Measurements from ENCODE around the gene COL6A6. TPM values are rescaled to one million over a fixed set of nuclear protein-coding genes. Genes with fewer than 3 reads are reported as not detected.

Gene COL6A6
- total RNA-seq, 1 experiment from 2014 or later: not detected

DNA sequence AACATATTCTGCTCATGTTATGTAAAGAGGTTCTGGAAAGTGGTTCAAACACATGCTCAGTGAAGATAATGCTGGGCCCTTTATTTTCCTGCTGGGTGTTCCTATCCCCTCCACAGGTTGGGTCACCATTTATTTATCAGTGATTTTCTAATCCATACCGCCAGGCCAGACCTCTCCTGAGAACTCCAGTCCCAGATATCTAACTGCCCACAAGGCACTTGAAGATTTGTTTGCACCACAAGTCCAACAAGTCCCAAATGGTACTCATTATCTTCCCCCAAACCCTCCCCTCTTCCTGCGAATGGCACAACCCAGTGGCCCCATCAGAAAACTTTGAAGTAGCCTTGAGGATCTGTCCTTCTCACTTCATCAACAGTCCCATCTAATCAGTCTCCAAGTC is 5.4 kb downstream of the COL6A6 start:
- Histone ChIP-seq H3K9me3 (ENCODE audit: low read depth, low read length, poor library complexity, severe bottlenecking) (no peaks in the 10 kb centered on the region), H3K27me3 (replicated peaks; ENCODE audit: insufficient read depth, low read depth, low read length, poor library complexity) (peaks cover 94% of the 10 kb centered on the region), H3K27ac (ENCODE audit: low read depth, low read length, poor library complexity, severe bottlenecking) (no peak overlapping the region), H3K4me1 (ENCODE audit: insufficient read depth, low read length, poor library complexity, severe bottlenecking) (no peaks in the 10 kb centered on the region), H3K4me3 (ENCODE audit: low read depth, low read length, poor library complexity, severe bottlenecking) (no peak overlapping the region), H3K36me3 (ENCODE audit: insufficient read depth, low read length, poor library complexity, severe bottlenecking) (no peaks in the 10 kb centered on the region)
- ChIA-PET POLR2A (ENCODE audit: low non-redundant PET) (no interaction called here), CTCF (no interaction called here)
- no TSS peak for BruUV-seq (replicated peaks)
- no peak for DNase-seq (ENCODE audit: low spot score)
- TF ChIP-seq, protein P1, sequence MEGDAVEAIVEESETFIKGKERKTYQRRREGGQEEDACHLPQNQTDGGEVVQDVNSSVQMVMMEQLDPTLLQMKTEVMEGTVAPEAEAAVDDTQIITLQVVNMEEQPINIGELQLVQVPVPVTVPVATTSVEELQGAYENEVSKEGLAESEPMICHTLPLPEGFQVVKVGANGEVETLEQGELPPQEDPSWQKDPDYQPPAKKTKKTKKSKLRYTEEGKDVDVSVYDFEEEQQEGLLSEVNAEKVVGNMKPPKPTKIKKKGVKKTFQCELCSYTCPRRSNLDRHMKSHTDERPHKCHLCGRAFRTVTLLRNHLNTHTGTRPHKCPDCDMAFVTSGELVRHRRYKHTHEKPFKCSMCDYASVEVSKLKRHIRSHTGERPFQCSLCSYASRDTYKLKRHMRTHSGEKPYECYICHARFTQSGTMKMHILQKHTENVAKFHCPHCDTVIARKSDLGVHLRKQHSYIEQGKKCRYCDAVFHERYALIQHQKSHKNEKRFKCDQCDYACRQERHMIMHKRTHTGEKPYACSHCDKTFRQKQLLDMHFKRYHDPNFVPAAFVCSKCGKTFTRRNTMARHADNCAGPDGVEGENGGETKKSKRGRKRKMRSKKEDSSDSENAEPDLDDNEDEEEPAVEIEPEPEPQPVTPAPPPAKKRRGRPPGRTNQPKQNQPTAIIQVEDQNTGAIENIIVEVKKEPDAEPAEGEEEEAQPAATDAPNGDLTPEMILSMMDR (conservative IDR thresholded peaks at IDR 0.05; ENCODE audit: low read depth, low read length): no peak
- TF ChIP-seq EZH2 (IDR thresholded peaks at IDR 0.05; ENCODE audit: borderline replicate concordance, low read depth, low read length, poor library complexity, severe bottlenecking): no peak
- intact Hi-C loops (cut with micrococcal nuclease; ENCODE audit: unreplicated experiment): no loop called here

DNA sequence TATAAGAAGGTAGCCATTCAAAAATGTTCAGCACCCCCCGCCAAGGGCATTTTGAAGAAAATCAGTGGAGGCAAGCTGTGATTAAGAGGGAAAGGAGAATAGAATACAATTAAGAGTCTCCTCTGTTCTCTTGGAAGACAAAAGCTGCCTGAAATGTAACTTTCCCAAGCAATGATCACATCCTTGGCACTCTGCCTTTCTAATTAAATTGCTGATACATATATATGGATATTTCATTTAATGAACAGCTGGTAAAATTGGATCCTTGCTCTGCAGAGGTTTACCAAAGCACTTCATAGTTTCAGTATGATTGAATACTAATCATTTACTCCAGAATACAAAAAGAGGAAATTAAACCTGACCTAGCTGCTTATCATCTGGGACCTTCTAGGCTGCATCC is 10.4 kb downstream of the COL6A6 start:
- TF ChIP-seq, protein P1 (conservative IDR thresholded peaks at IDR 0.05; ENCODE audit: low read depth, low read length): no peak
- TF ChIP-seq EZH2 (IDR thresholded peaks at IDR 0.05; ENCODE audit: borderline replicate concordance, low read depth, low read length, poor library complexity, severe bottlenecking): no peak
- ChIA-PET POLR2A (ENCODE audit: low non-redundant PET) (no interaction called here), CTCF (no interaction called here)
- no TSS peak for BruUV-seq (replicated peaks)
- H3K4me3 ChIP-seq (ENCODE audit: low read depth, low read length, poor library complexity, severe bottlenecking): no peak overlapping the region
- peaks cover 57% of the 10 kb centered on the region for H3K27me3 ChIP-seq (replicated peaks; ENCODE audit: insufficient read depth, low read depth, low read length, poor library complexity)
- no peaks in the 10 kb centered on the region for H3K4me1 ChIP-seq (ENCODE audit: insufficient read depth, low read length, poor library complexity, severe bottlenecking)
- intact Hi-C loops (cut with micrococcal nuclease; ENCODE audit: unreplicated experiment): no loop called here
- H3K9me3 ChIP-seq (ENCODE audit: low read depth, low read length, poor library complexity, severe bottlenecking): no peaks in the 10 kb centered on the region
- H3K27ac ChIP-seq (ENCODE audit: low read depth, low read length, poor library complexity, severe bottlenecking): no peak overlapping the region
- H3K36me3 ChIP-seq (ENCODE audit: insufficient read depth, low read length, poor library complexity, severe bottlenecking): no peaks in the 10 kb centered on the region
- DNase-seq (ENCODE audit: low spot score): no peak

GRCh38 chr3:130528120-130528519 is 11.1 kb downstream of the COL6A6 start:
- no peak overlapping the region for H3K4me3 ChIP-seq (ENCODE audit: low read depth, low read length, poor library complexity, severe bottlenecking)
- TF ChIP-seq EZH2 (IDR thresholded peaks at IDR 0.05; ENCODE audit: borderline replicate concordance, low read depth, low read length, poor library complexity, severe bottlenecking): no peak
- TF ChIP-seq, protein P1 (conservative IDR thresholded peaks at IDR 0.05; ENCODE audit: low read depth, low read length): no peak
- intact Hi-C loops (cut with micrococcal nuclease; ENCODE audit: unreplicated experiment): no loop called here
- ChIA-PET CTCF (interaction anchor here (0.6 kb wide), 1 partner anchor 199 kb away, joined by 6 read pairs; no protein-coding TSS in a partner anchor), POLR2A (ENCODE audit: low non-redundant PET) (no interaction called here)
- DNase-seq (ENCODE audit: low spot score): no peak
- H3K9me3 ChIP-seq (ENCODE audit: low read depth, low read length, poor library complexity, severe bottlenecking): no peaks in the 10 kb centered on the region
- H3K4me1 ChIP-seq (ENCODE audit: insufficient read depth, low read length, poor library complexity, severe bottlenecking): no peaks in the 10 kb centered on the region
- BruUV-seq (replicated peaks): no TSS peak
- no peaks in the 10 kb centered on the region for H3K36me3 ChIP-seq (ENCODE audit: insufficient read depth, low read length, poor library complexity, severe bottlenecking)
- no peak overlapping the region for H3K27ac ChIP-seq (ENCODE audit: low read depth, low read length, poor library complexity, severe bottlenecking)
- peaks cover 52% of the 10 kb centered on the region for H3K27me3 ChIP-seq (replicated peaks; ENCODE audit: insufficient read depth, low read depth, low read length, poor library complexity)

Measured in A673 (cell line).